K562 (cell line): ENCODE measurements around the gene WDPCP. TPM values are rescaled to one million over a fixed set of nuclear protein-coding genes. Genes with fewer than 3 reads are reported as not detected.

ENCODE experiments used
- ATAC-seq: fragments of 200-7000 bp; cut with Tn5 transposase; 3 replicates; pipeline ENCODE4 v1.9.1; 2020; ENCODE audit warnings: moderate library complexity
- BruUV-seq: library from RNA; stranded (reverse); fragments of 400-500 nt; replicated peaks from 2 replicates; lab custom pipeline; 2021; lab: Mats Ljungman, UMichigan
- CTCF ChIA-PET: fragments of 300-600 bp; formaldehyde crosslinking; extraction: SDS; loops from one replicate; lab custom pipeline; 2021; ENCODE audit warnings: low intra/inter-chr PET ratio; lab: Yijun Ruan, JAX
- POLR2A ChIA-PET: fragments of 300-600, 350-650 bp; sonication (Branson Sonifier 250); formaldehyde crosslinking; extraction: SDS; loops from one replicate; lab custom pipeline; 2021; ENCODE audit warnings: antibody characterized with exemption, inconsistent platforms; lab: Yijun Ruan, JAX
- DNase-seq, 4 experiments: peaks; one replicate each; pipeline versions ENCODE4 v3.0.0 to v3.0.0-alpha.2; 2011 to 2018; ENCODE audit warnings: low spot score in 3 of 4, mixed read lengths in 3 of 4; ENCODE audit errors: extremely low read depth in 1 of 4
- FAIRE-seq: peaks from 2 replicates; lab custom pipeline; 2011; peaks lifted over from hg19 to GRCh38; lab: Jason Lieb, UNC
- H2AFZ ChIP-seq: 2 replicates; pipeline ENCODE4 v1.6.0; 2011; ENCODE audit warnings: low read depth, low read length, control low read depth, inconsistent platforms
- H3K27ac ChIP-seq: fragments of 200-600 bp; 3 replicates; pipeline ENCODE4 v1.8.0; 2011; ENCODE audit warnings: low read depth, mild to moderate bottlenecking, control low read depth, inconsistent platforms, low read length, moderate library complexity, mixed read lengths; ENCODE audit errors: extremely low read depth
- H3K27me3 ChIP-seq, 2 experiments: fragments of 300-600 bp in 1 of 2; 2 replicates in 1 of 2; 3 replicates in 1 of 2; pipeline versions ENCODE4 v1.6.0 to v1.8.0; 2011; ENCODE audit warnings: inconsistent platforms in 2 of 2, low read length in 2 of 2, mild to moderate bottlenecking in 1 of 2, mixed read lengths in 1 of 2, moderate library complexity in 1 of 2; ENCODE audit not compliant: control insufficient read depth in 2 of 2, insufficient read depth in 2 of 2
- H3K36me3 ChIP-seq: fragments of 300-600 bp; 3 replicates; pipeline ENCODE4 v1.8.0; 2011; ENCODE audit warnings: mild to moderate bottlenecking, low read length, inconsistent platforms; ENCODE audit not compliant: control insufficient read depth, insufficient read depth
- H3K4me1 ChIP-seq, 2 experiments: fragments of 200-600 bp in 1 of 2; replicated peaks in 1 of 2; 2 replicates in 1 of 2; 3 replicates in 1 of 2; pipeline versions ENCODE4 v1.5.1 to v1.8.0; 2011; ENCODE audit warnings: inconsistent platforms in 2 of 2, low read length in 2 of 2, mild to moderate bottlenecking in 1 of 2, mixed read lengths in 1 of 2, moderate library complexity in 1 of 2; ENCODE audit not compliant: control insufficient read depth in 2 of 2, insufficient read depth in 2 of 2
- H3K4me2 ChIP-seq: 2 replicates; pipeline ENCODE4 v1.6.1; 2011; ENCODE audit warnings: low read length, control low read depth, inconsistent platforms, mixed read lengths; ENCODE audit not compliant: insufficient read depth
- H3K4me3 ChIP-seq: fragments of 200-600 bp; sonication (generic), shearing (Covaris generic); 2 replicates; pipeline ENCODE4 v1.5.1; 2016; ENCODE audit warnings: control low read depth, inconsistent platforms
- H3K79me2 ChIP-seq: fragments of 200-600 bp; 3 replicates; pipeline ENCODE4 v1.8.0; 2011; ENCODE audit warnings: low read length, inconsistent platforms; ENCODE audit not compliant: control insufficient read depth, insufficient read depth
- H3K9ac ChIP-seq, 2 experiments: 2 replicates each; pipeline versions ENCODE4 v1.6.0 to v1.6.1; 2011; ENCODE audit warnings: low read depth in 2 of 2, low read length in 2 of 2, control low read depth in 1 of 2, inconsistent platforms in 1 of 2, mild to moderate bottlenecking in 1 of 2, mixed read lengths in 1 of 2; ENCODE audit not compliant: insufficient read depth in 1 of 2
- H3K9me1 ChIP-seq: one replicate; pipeline ENCODE4 v1.6.0; 2011; ENCODE audit warnings: inconsistent platforms, mild to moderate bottlenecking, low read length, moderate library complexity; ENCODE audit not compliant: control insufficient read depth, insufficient read depth
- H3K9me3 ChIP-seq: replicated peaks from 2 replicates; pipeline ENCODE4 v1.5.1; 2011; ENCODE audit warnings: low read depth, low read length, inconsistent platforms; ENCODE audit not compliant: control insufficient read depth, insufficient read depth
- H4K20me1 ChIP-seq: replicated peaks from 2 replicates; pipeline ENCODE4 v1.6.1; 2011; ENCODE audit warnings: low read length, inconsistent platforms, mixed read lengths; ENCODE audit not compliant: control insufficient read depth, insufficient read depth
- GABPA ChIP-seq: fragments of 200-800 bp; sonication (Bioruptor generic); conservative IDR thresholded peaks from 2 replicates; pipeline ENCODE4 v1.6.1; 2016; ENCODE audit warnings: low read depth, missing genetic modification characterization, missing compliant biosample characterization
- KAT8 ChIP-seq: fragments of 450-650 bp; IDR thresholded peaks from 2 replicates; pipeline ENCODE4 v1.6.1; 2016; ENCODE audit warnings: low read depth, mild to moderate bottlenecking
- KDM5B ChIP-seq: fragments of 200-600 bp; sonication (generic); IDR thresholded peaks from 2 replicates; pipeline ENCODE4 v1.6.1; 2012; ENCODE audit warnings: low read depth, mild to moderate bottlenecking, moderate library complexity, low read length, control low read depth, inconsistent platforms; ENCODE audit not compliant: insufficient replicate concordance
- POLR2A ChIP-seq: fragments of 450-650 bp; conservative IDR thresholded peaks from 2 replicates; pipeline ENCODE4 v1.6.1; 2016
- WGBS: fragments of 100-300 bp; shearing (Covaris generic); methylation state at CpG from one replicate; pipeline ENCODE4 v1.1.6; 2016; ENCODE audit warnings: low coverage, mixed read lengths; ENCODE audit not compliant: insufficient coverage; ENCODE audit errors: missing lambda C conversion rate; 5-methylcytosine and 5-hydroxymethylcytosine counted together
- in situ Hi-C: fragments of 300-500 bp; cut with MboI; formaldehyde crosslinking; loops from 4 replicates; pipeline ENCODE4 v1.15.0; 2018; ENCODE audit warnings: inconsistent platforms, mixed read lengths
- intact Hi-C: fragments of 100-400 bp; cut with micrococcal nuclease; formaldehyde crosslinking; loops from 2 replicates; pipeline ENCODE4 v1.14.2; 2022
- polyA plus RNA-seq, 8 experiments: library from polyadenylated mRNA; depleted of rRNA in 4 of 8; stranded (reverse) in 5 of 8; unstranded in 3 of 8; fragments of >200 nt; fragmentation: Nextera tagmentation in 2 of 8; fragmentation: Illumina TruSeq in 1 of 8; extraction: Ambion mirVana in 2 of 8; extraction: Trizol in 1 of 8; gene quantifications; 2 replicates each; pipeline versions ENCODE4 v1.2.1 to v1.2.3, GENCODE V29; 2011 to 2014; ENCODE audit warnings: inconsistent platforms in 1 of 8, missing spikeins in 1 of 8
- total RNA-seq, 7 experiments: library from RNA; depleted of rRNA in 6 of 7; stranded (reverse); fragments of >200 nt in 6 of 7; fragmentation: Illumina TruSeq in 2 of 7; extraction: Trizol in 2 of 7; gene quantifications; 2 replicates each; pipeline versions ENCODE4 v1.2.1 to v1.2.3, GENCODE V29; 2011 to 2021; ENCODE audit warnings: low replicate concordance in 1 of 7
- TF ChIP-seq, protein P1 (sequence below): fragments of 150-350 bp; IDR thresholded peaks from 2 replicates; pipeline ENCODE4 v1.6.1; 2014; ENCODE audit warnings: low read depth, mild to moderate bottlenecking, low read length, borderline replicate concordance
- TF ChIP-seq, protein P2 (sequence below): sonication (generic); formaldehyde crosslinking; IDR thresholded peaks from 2 replicates; pipeline ENCODE4 v1.8.0; 2023; ENCODE audit warnings: mild to moderate bottlenecking, missing genetic modification reagents

WDPCP gene
- total and polyA plus RNA-seq, 9 of the 15 experiments (the other 6 are each of a cell fraction or from before 2014, with no cell fraction given): 1.4 to 6.4 (median 5.5) TPM

DNA sequence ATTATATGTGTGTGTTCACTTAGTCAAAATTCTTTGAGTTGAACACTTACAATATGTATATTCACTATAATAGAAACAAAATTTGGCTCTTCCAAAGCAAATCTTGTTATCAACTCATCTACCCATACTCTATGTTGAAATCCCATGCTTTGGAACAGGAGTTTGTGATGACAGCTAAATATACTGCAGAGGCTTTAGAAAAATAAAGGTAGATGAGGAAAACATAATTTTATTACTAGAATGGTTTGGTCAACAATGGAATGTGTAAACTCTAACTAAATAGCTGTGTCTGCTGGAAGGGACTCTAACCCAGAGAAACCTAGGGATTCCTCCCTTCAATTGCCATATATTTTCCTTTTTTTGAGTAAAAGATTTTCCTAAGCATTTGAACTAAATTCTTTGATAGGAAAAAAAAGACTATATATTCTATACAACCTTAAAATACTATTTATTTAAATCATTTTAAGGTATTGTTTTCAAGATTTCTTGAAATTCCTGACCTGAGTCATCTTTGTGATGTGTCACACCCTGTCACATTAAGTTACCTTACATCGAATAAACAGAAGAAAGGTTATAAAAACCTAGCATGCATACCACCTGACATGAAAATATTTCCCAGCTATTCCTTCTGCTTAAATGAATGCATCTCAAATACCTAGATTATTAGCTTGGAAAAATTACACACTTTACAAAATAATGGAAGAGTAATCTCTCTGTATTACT lies 362.2 kb downstream of the WDPCP start:
- no peak overlapping the region for H2AFZ ChIP-seq
- no peaks in the 10 kb centered on the region for H4K20me1 ChIP-seq
- H3K9me3 ChIP-seq: no peaks in the 10 kb centered on the region
- H3K27me3 ChIP-seq: no peaks in the 10 kb centered on the region
- TF ChIP-seq POLR2A (no peak), KAT8 (no peak), KDM5B (no peak)
- no peak for ATAC-seq
- no TSS peak for BruUV-seq
- intact Hi-C loops: no loop called here
- H3K79me2 ChIP-seq: no peaks in the 10 kb centered on the region
- no peak for FAIRE-seq
- no peaks in the 10 kb centered on the region for H3K36me3 ChIP-seq
- POLR2A ChIA-PET: no interaction called here
- H3K4me2 ChIP-seq: no peak overlapping the region
- H3K4me1 ChIP-seq: 0 out of 5 replicates have a peak, but pooled peaks cover 0 to 4% of the 10 kb centered on the region in 2 experiments
- no peak for DNase-seq
- CTCF ChIA-PET: no interaction called here
- no peak overlapping the region for H3K4me3 ChIP-seq
- H3K9me1 ChIP-seq: no peaks in the 10 kb centered on the region
- no peak overlapping the region for H3K27ac ChIP-seq
- no peak overlapping the region for H3K9ac ChIP-seq
- in situ Hi-C loops: no loop called here
- WGBS: 0% methylated on average over 1 of the region's 1 CpG

DNA sequence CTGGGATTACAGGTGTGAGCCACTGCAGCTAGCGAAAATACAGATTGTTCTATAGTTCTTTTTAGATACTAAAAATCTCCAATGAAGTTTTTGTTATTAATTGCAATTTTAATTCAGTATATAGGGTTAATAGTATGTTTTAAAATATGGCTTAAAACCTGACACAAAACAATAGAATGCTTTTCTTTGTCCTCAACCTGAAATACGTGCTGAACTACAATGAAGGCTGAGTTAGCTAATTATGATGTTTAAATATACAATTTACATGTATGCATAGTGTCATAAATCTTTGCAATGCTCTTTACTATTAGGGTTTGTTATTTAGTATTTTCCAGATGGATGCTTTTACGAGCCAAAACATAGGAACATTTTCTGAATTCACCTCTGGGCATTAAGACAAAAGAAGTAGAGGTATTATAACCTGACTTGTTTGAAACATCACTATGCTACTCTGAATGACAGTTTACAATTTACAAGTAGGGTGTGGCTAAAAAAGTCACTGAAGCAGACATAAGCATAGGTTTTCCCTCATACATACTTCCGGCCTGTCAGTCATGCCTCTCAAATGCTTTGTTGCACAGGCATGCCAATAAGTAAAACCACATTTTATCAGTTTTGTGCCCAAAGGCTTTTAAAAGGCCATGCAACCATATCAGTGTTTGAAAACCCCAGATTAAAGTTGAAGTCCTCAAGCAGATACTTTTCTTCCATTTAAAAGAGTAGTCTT lies 369.3 kb downstream of the WDPCP start:
- BruUV-seq: no TSS peak
- H3K9me1 ChIP-seq: no peaks in the 10 kb centered on the region
- no peaks in the 10 kb centered on the region for H3K36me3 ChIP-seq
- no peak overlapping the region for H3K4me3 ChIP-seq
- FAIRE-seq (no peak), DNase-seq (peak in 2 of 4 experiments; percentile 8 to 14), ATAC-seq (peak; percentile 66; the same call in 2 of the 3 replicates)
- in situ Hi-C loops: no loop called here
- H3K79me2 ChIP-seq: no peaks in the 10 kb centered on the region
- no peaks in the 10 kb centered on the region for H3K9me3 ChIP-seq
- H3K4me1 ChIP-seq: 0 out of 5 replicates have a peak, but pooled peaks cover 0 to 4% of the 10 kb centered on the region in 2 experiments
- no peaks in the 10 kb centered on the region for H3K27me3 ChIP-seq
- H4K20me1 ChIP-seq: no peaks in the 10 kb centered on the region
- H2AFZ ChIP-seq: no peak overlapping the region
- no peak overlapping the region for H3K9ac ChIP-seq
- H3K27ac ChIP-seq: no peak overlapping the region
- POLR2A ChIA-PET: no interaction called here
- no peak overlapping the region for H3K4me2 ChIP-seq
- whole genome bisulfite sequencing: 1% methylated on average over 4 of the region's 4 CpGs
- CTCF ChIA-PET: interaction anchor here (0.6 kb wide), 1 partner anchor 68 kb away, joined by 3 read pairs; no protein-coding TSS in a partner anchor
- intact Hi-C loops: no loop called here
- TF ChIP-seq, protein P1, sequence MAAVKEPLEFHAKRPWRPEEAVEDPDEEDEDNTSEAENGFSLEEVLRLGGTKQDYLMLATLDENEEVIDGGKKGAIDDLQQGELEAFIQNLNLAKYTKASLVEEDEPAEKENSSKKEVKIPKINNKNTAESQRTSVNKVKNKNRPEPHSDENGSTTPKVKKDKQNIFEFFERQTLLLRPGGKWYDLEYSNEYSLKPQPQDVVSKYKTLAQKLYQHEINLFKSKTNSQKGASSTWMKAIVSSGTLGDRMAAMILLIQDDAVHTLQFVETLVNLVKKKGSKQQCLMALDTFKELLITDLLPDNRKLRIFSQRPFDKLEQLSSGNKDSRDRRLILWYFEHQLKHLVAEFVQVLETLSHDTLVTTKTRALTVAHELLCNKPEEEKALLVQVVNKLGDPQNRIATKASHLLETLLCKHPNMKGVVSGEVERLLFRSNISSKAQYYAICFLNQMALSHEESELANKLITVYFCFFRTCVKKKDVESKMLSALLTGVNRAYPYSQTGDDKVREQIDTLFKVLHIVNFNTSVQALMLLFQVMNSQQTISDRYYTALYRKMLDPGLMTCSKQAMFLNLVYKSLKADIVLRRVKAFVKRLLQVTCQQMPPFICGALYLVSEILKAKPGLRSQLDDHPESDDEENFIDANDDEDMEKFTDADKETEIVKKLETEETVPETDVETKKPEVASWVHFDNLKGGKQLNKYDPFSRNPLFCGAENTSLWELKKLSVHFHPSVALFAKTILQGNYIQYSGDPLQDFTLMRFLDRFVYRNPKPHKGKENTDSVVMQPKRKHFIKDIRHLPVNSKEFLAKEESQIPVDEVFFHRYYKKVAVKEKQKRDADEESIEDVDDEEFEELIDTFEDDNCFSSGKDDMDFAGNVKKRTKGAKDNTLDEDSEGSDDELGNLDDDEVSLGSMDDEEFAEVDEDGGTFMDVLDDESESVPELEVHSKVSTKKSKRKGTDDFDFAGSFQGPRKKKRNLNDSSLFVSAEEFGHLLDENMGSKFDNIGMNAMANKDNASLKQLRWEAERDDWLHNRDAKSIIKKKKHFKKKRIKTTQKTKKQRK: no peak
- TF ChIP-seq, protein P2, sequence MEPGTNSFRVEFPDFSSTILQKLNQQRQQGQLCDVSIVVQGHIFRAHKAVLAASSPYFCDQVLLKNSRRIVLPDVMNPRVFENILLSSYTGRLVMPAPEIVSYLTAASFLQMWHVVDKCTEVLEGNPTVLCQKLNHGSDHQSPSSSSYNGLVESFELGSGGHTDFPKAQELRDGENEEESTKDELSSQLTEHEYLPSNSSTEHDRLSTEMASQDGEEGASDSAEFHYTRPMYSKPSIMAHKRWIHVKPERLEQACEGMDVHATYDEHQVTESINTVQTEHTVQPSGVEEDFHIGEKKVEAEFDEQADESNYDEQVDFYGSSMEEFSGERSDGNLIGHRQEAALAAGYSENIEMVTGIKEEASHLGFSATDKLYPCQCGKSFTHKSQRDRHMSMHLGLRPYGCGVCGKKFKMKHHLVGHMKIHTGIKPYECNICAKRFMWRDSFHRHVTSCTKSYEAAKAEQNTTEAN (CRISPR knock-in tag): no peak
- peak; percentile 59 for TF ChIP-seq GABPA (tag)
